WTC11 (cell line): ENCODE results near the gene ARHGAP18.

Source experiments
- ATF2 ChIP-seq: sonication (generic); formaldehyde crosslinking; IDR thresholded peaks from 2 replicates; pipeline ENCODE4 v1.8.1; 2022; ENCODE audit warnings: low read depth, missing genetic modification reagents, borderline replicate concordance
- CREB1 ChIP-seq: sonication (generic); formaldehyde crosslinking; IDR thresholded peaks from 2 replicates; pipeline ENCODE4 v1.8.0; 2023; ENCODE audit warnings: mild to moderate bottlenecking, missing genetic modification reagents
- CREM ChIP-seq: sonication (generic); formaldehyde crosslinking; IDR thresholded peaks from 2 replicates; pipeline ENCODE4 v1.8.1; 2022; ENCODE audit warnings: mild to moderate bottlenecking, missing genetic modification reagents, moderate library complexity
- CTCF ChIP-seq: fragments of 200-600 bp; IDR thresholded peaks from 2 replicates; pipeline ENCODE4 v1.8.0; 2022; ENCODE audit warnings: antibody characterized with exemption
- IRF1 ChIP-seq: sonication (generic); formaldehyde crosslinking; IDR thresholded peaks from 2 replicates; pipeline ENCODE4 v1.8.0; 2023; ENCODE audit warnings: missing genetic modification reagents
- KAT7 ChIP-seq: sonication (generic); formaldehyde crosslinking; IDR thresholded peaks from 2 replicates; pipeline ENCODE4 v1.8.1; 2023; ENCODE audit warnings: missing genetic modification reagents, mild to moderate bottlenecking, borderline replicate concordance
- NFE2L1 ChIP-seq: sonication (generic); formaldehyde crosslinking; IDR thresholded peaks from 2 replicates; pipeline ENCODE4 v1.8.1; 2023; ENCODE audit warnings: missing genetic modification reagents
- NR3C1 ChIP-seq: sonication (generic); formaldehyde crosslinking; conservative IDR thresholded peaks from 2 replicates; pipeline ENCODE4 v1.8.1; 2023; ENCODE audit warnings: low read depth, mild to moderate bottlenecking, missing genetic modification reagents
- PREB ChIP-seq: sonication (generic); formaldehyde crosslinking; IDR thresholded peaks from 2 replicates; pipeline ENCODE4 v1.8.1; 2022; ENCODE audit warnings: mild to moderate bottlenecking, missing genetic modification reagents, moderate library complexity, borderline replicate concordance
- SP1 ChIP-seq: sonication (generic); formaldehyde crosslinking; conservative IDR thresholded peaks from 2 replicates; pipeline ENCODE4 v1.8.1; 2022; ENCODE audit warnings: missing genetic modification reagents
- USF2 ChIP-seq: sonication (generic); formaldehyde crosslinking; IDR thresholded peaks from 2 replicates; pipeline ENCODE4 v1.8.1; 2023; ENCODE audit warnings: mild to moderate bottlenecking, missing genetic modification reagents, moderate library complexity
- ZBTB43 ChIP-seq: sonication (generic); formaldehyde crosslinking; IDR thresholded peaks from 2 replicates; pipeline ENCODE4 v1.8.1; 2023; ENCODE audit warnings: mild to moderate bottlenecking, missing genetic modification reagents
- ZNF396 ChIP-seq: fragments of 250-450 bp; sonication (Bioruptor Pico); IDR thresholded peaks from 2 replicates; pipeline ENCODE4 v1.8.0; 2021; ENCODE audit warnings: mild to moderate bottlenecking, moderate library complexity, borderline replicate concordance

- TF ChIP-seq CTCF: no peak
- TF ChIP-seq USF2 (CRISPR knock-in tag): no peak
- TF ChIP-seq ATF2: no peak
- TF ChIP-seq CREM: no peak
- TF ChIP-seq KAT7 (CRISPR knock-in tag): no peak
- no peak for TF ChIP-seq PREB
- TF ChIP-seq SP1 (CRISPR knock-in tag): no peak
- TF ChIP-seq NFE2L1 (CRISPR knock-in tag): no peak
- TF ChIP-seq NR3C1 (CRISPR knock-in tag): no peak
- TF ChIP-seq CREB1: no peak
- TF ChIP-seq ZNF396 (CRISPR knock-in tag): no peak
- TF ChIP-seq ZBTB43 (CRISPR knock-in tag): no peak
- TF ChIP-seq IRF1: no peak
Measured at GRCh38 chr6:129657483-129657882, 52.5 kb downstream of the ARHGAP18 start.
